PC-3 (cell line): ENCODE results near the gene ZSCAN31. TPM values are rescaled to one million over a fixed set of nuclear protein-coding genes. Genes with fewer than 3 reads are reported as not detected.

Experiments used
- ATAC-seq: fragments of 200-7000 bp; cut with Tn5 transposase; 2 replicates; pipeline ENCODE4 v1.9.1; 2020; ENCODE audit warnings: mild to moderate bottlenecking, moderate library complexity
- Bru-seq: library from RNA; stranded (reverse); fragments of 400-500 nt; gene quantifications from one replicate; lab custom pipeline; 2021; lab: Mats Ljungman, UMichigan
- BruChase-seq, 2 experiments: library from RNA; stranded (reverse); fragments of 400-500 nt; gene quantifications; one replicate each; lab custom pipeline; 2021; lab: Mats Ljungman, UMichigan
- BruUV-seq: library from RNA; stranded (reverse); fragments of 400-500 nt; replicated peaks from 2 replicates; lab custom pipeline; 2021; lab: Mats Ljungman, UMichigan
- CTCF ChIA-PET: fragments of 300-600 bp; sonication (Branson Sonifier 250); formaldehyde crosslinking; loops from one replicate; lab custom pipeline; 2022; ENCODE audit warnings: antibody characterized with exemption; lab: Charles Lee
- POLR2A ChIA-PET: fragments of 300-600 bp; sonication (Branson Sonifier 250); formaldehyde crosslinking; loops from one replicate; lab custom pipeline; 2022; ENCODE audit warnings: antibody characterized with exemption; ENCODE audit not compliant: unreplicated experiment; lab: Charles Lee
- DNase-seq: peaks from one replicate; pipeline ENCODE4 v3.0.0-alpha.2; 2015
- H2AFZ ChIP-seq: fragments of 300-600 bp; sonication (generic); 2 replicates; pipeline ENCODE4 v1.6.0; 2016; ENCODE audit warnings: antibody characterized with exemption, low read length
- H3F3A ChIP-seq: fragments of 300-600 bp; sonication (generic); one replicate; pipeline ENCODE4 v1.6.0; 2017; ENCODE audit warnings: antibody characterized with exemption, low read length, control low read depth, mild to moderate bottlenecking; ENCODE audit not compliant: unreplicated experiment
- H3K27ac ChIP-seq: fragments of 300-600 bp; sonication (generic); 2 replicates; pipeline ENCODE4 v1.5.1; 2016; ENCODE audit warnings: mild to moderate bottlenecking, low read length
- H3K27me3 ChIP-seq: fragments of 300-600 bp; sonication (generic); 2 replicates; pipeline ENCODE4 v1.6.1; 2016; ENCODE audit warnings: low read length, mixed read lengths
- H3K36me3 ChIP-seq: fragments of 300-600 bp; sonication (generic); 2 replicates; pipeline ENCODE4 v1.6.1; 2016; ENCODE audit warnings: low read depth, mixed run types, low read length, mixed read lengths
- H3K4me1 ChIP-seq: fragments of 300-600 bp; sonication (generic); 2 replicates; pipeline ENCODE4 v1.5.1; 2016; ENCODE audit warnings: low read length; ENCODE audit not compliant: insufficient read depth
- H3K4me2 ChIP-seq: fragments of 300-600 bp; sonication (generic); 2 replicates; pipeline ENCODE4 v1.6.0; 2016; ENCODE audit warnings: low read length
- H3K4me3 ChIP-seq: fragments of 300-600 bp; sonication (generic); 2 replicates; pipeline ENCODE4 v1.5.1; 2016; ENCODE audit warnings: mild to moderate bottlenecking, low read length, mixed read lengths
- H3K79me2 ChIP-seq: fragments of 300-600 bp; sonication (generic); 2 replicates; pipeline ENCODE4 v1.6.1; 2017; ENCODE audit warnings: low read length, mixed read lengths
- H3K9ac ChIP-seq: fragments of 300-600 bp; sonication (generic); 2 replicates; pipeline ENCODE4 v1.6.0; 2016; ENCODE audit warnings: mild to moderate bottlenecking, low read length
- H3K9me2 ChIP-seq: fragments of 300-600 bp; sonication (generic); replicated peaks from 2 replicates; pipeline ENCODE4 v1.6.1; 2016; ENCODE audit warnings: mixed run types, low read length, mixed read lengths
- H3K9me3 ChIP-seq: fragments of 300-600 bp; sonication (generic); 2 replicates; pipeline ENCODE4 v1.6.1; 2016; ENCODE audit warnings: low read length, mixed read lengths
- H4K20me1 ChIP-seq: fragments of 300-600 bp; sonication (generic); 2 replicates; pipeline ENCODE4 v1.6.1; 2016; ENCODE audit warnings: low read length, mixed read lengths
- CTCF ChIP-seq: fragments of 300-600 bp; sonication (generic); conservative IDR thresholded peaks from 2 replicates; pipeline ENCODE4 v1.5.1; 2017; ENCODE audit warnings: antibody characterized with exemption, low read depth, mild to moderate bottlenecking, low read length
- EZH2 ChIP-seq: fragments of 300-600 bp; sonication (generic); IDR thresholded peaks from one replicate; pipeline ENCODE4 v1.6.1; 2017; ENCODE audit warnings: antibody characterized with exemption, mild to moderate bottlenecking, low read length; ENCODE audit not compliant: unreplicated experiment
- EZH2phosphoT487 ChIP-seq: fragments of 300-600 bp; sonication (generic); IDR thresholded peaks from 2 replicates; pipeline ENCODE4 v1.6.1; 2018; ENCODE audit warnings: mild to moderate bottlenecking, antibody characterized with exemption, low read length, borderline replicate concordance
- intact Hi-C: fragments of 100-400 bp; cut with micrococcal nuclease; formaldehyde crosslinking; loops from 2 replicates; pipeline ENCODE4 v1.9.0; 2023
- long read RNA-seq: library from polyadenylated mRNA; unstranded; transcript quantifications from one replicate; pipeline ENCODE4 v2.0.0, GENCODE V29; 2021; ENCODE audit not compliant: unreplicated experiment
- total RNA-seq: library from RNA; depleted of rRNA; stranded (reverse); fragments of >200 nt; gene quantifications from 2 replicates; pipeline ENCODE4 v1.2.3, GENCODE V29; 2014; rRNA removed

ZSCAN31 gene
- total RNA-seq (10.7 and 16.9 TPM in 2 replicates), Bru-seq, nascent RNA (percentile 60 among the genes with signal in this experiment), BruChase-seq, experiment 1, labeled RNA remaining after a 6-hour chase (percentile 64 among the genes with signal in this experiment), BruChase-seq, experiment 2, labeled RNA remaining after a 2-hour chase (percentile 65 among the genes with signal in this experiment)
- long read RNA-seq, partial matches to known transcripts = 1 of 28 reads
- long read RNA-seq, other reads (novel, unspliced or antisense) = 21 of 28 reads

- DNase-seq (peak; percentile 97), ATAC-seq (peak; percentile 85)
- Histone ChIP-seq H3K4me3 (peak within 1 kb of the TSS; percentile 75), H4K20me1 (no peaks in the 10 kb centered on the region), H3K4me1 (peaks cover 12% of the 10 kb centered on the region), H3K9me3 (no peaks in the 10 kb centered on the region), H3K9me2 (no peaks in the 10 kb centered on the region), H3K27me3 (no peaks in the 10 kb centered on the region), H3F3A (no peaks in the 10 kb centered on the region), H3K79me2 (no peaks in the 10 kb centered on the region), H3K36me3 (no peaks in the 10 kb centered on the region), H2AFZ (peak within 1 kb of the TSS; percentile 86), H3K9ac (peak within 1 kb of the TSS; percentile 70), H3K27ac (peak within 1 kb of the TSS; percentile 83), H3K4me2 (peak within 1 kb of the TSS; percentile 96)
- POLR2A ChIA-PET = interaction anchor here (0.5 to 1.2 kb wide), 4 partner anchors 15 to 116 kb away, joined by 3 to 8 read pairs (median 3); partner anchors contain the start of gene ZSCAN26
- intact Hi-C loops = loop anchor here (1.0 to 5.0 kb wide), 5 partner anchors 48 to 198 kb away; partner anchors contain the start of genes PGBD1, ZSCAN26 and ZSCAN9
- TSS peak; percentile 86 for BruUV-seq
- TF ChIP-seq EZH2 = no peak
- TF ChIP-seq CTCF = no peak
- no peak for TF ChIP-seq EZH2phosphoT487
- CTCF ChIA-PET = interaction anchor here (0.6 to 1.0 kb wide), 3 partner anchors 20 to 117 kb away, joined by 3 to 5 read pairs (median 4); partner anchors contain the start of gene PGBD1
Observed at GRCh38 chr6:28335564-28336283, at the start of gene ZSCAN31. TSS of gene ZSCAN31 (minus strand) at chr6:28336148. CDS start at chr6:28329683, 6,465 bp downstream.

- Histone ChIP-seq H3K9me3 (no peaks in the 10 kb centered on the region), H4K20me1 (no peaks in the 10 kb centered on the region), H3K4me2 (peak overlapping the region; percentile 85), H3F3A (no peaks in the 10 kb centered on the region), H3K9me2 (no peaks in the 10 kb centered on the region), H3K9ac (no peak overlapping the region), H2AFZ (peak overlapping the region; percentile 91; the same call in 1 of the 2 replicates), H3K4me1 (peaks cover 12% of the 10 kb centered on the region), H3K4me3 (peak overlapping the region; percentile 78; the same call in 1 of the 2 replicates), H3K27me3 (no peaks in the 10 kb centered on the region), H3K79me2 (no peaks in the 10 kb centered on the region), H3K27ac (no peak overlapping the region), H3K36me3 (peaks cover under 1% of the 10 kb centered on the region; the same call in 1 of the 2 replicates)
- no TSS peak for BruUV-seq
- TF ChIP-seq EZH2 (no peak), CTCF (no peak), EZH2phosphoT487 (no peak)
- ATAC-seq (no peak), DNase-seq (no peak)
- intact Hi-C loops = loop anchor here (5.0 kb wide), 1 partner anchor 158 kb away; no protein-coding TSS in a partner anchor
- ChIA-PET POLR2A (no interaction called here), CTCF (interaction anchor here (1.4 kb wide), 2 partner anchors 28 to 279 kb away, joined by 4 to 13 read pairs; no protein-coding TSS in a partner anchor)
Observed at GRCh38 chr6:28384143-28384533, 48.2 kb upstream of the ZSCAN31 start.
